HepG2 (cell line): ENCODE results near the gene IRX5. TPM values are rescaled to one million over a fixed set of nuclear protein-coding genes. Genes with fewer than 3 reads are reported as not detected.

Source experiments
- ATAC-seq: fragments of 200-7000 bp; cut with Tn5 transposase; 3 replicates; pipeline ENCODE4 v1.9.1; 2020; ENCODE audit warnings: mild to moderate bottlenecking, moderate library complexity
- BruUV-seq: library from RNA; stranded (reverse); fragments of 400-500 nt; replicated peaks from 2 replicates; lab custom pipeline; 2021; lab: Mats Ljungman, UMichigan
- CTCF ChIA-PET: fragments of 300-600 bp; formaldehyde crosslinking; extraction: SDS; loops from one replicate; lab custom pipeline; 2021; ENCODE audit warnings: low total read pairs, inconsistent platforms, low intra/inter-chr PET ratio; lab: Yijun Ruan, JAX
- POLR2A ChIA-PET: fragments of 350-600 bp; sonication (Branson Sonifier 250); formaldehyde crosslinking; loops from one replicate; lab custom pipeline; 2020; ENCODE audit warnings: antibody characterized with exemption, inconsistent platforms; lab: Yijun Ruan, JAX
- DNase-seq: peaks from one replicate; pipeline ENCODE4 v3.0.0-alpha.2; 2015; ENCODE audit warnings: low spot score
- FAIRE-seq: peaks from 3 replicates; lab custom pipeline; 2011; peaks lifted over from hg19 to GRCh38; lab: Jason Lieb, UNC
- H2AFZ ChIP-seq: one replicate; pipeline ENCODE4 v1.6.1; 2011; ENCODE audit warnings: low read length, inconsistent platforms
- H3K27ac ChIP-seq: fragments of 300-600 bp; 3 replicates; pipeline ENCODE4 v1.8.0; 2011; ENCODE audit warnings: mixed run types, mild to moderate bottlenecking, mixed read lengths, low read length, inconsistent platforms; ENCODE audit not compliant: insufficient read depth; ENCODE audit errors: extremely low read length
- H3K27me3 ChIP-seq, 2 experiments: fragments of 200-600 bp in 1 of 2; 2 replicates in 1 of 2; 3 replicates in 1 of 2; pipeline versions ENCODE4 v1.6.0 to v1.8.0; 2011; ENCODE audit warnings: low read length in 2 of 2, mild to moderate bottlenecking in 2 of 2, moderate library complexity in 2 of 2, inconsistent platforms in 1 of 2; ENCODE audit not compliant: insufficient read depth in 2 of 2, control insufficient read depth in 1 of 2
- H3K36me3 ChIP-seq, 2 experiments: fragments of 200-600 bp in 1 of 2; replicated peaks in 1 of 2; 2 replicates in 1 of 2; 3 replicates in 1 of 2; pipeline versions ENCODE4 v1.5.1 to v1.8.0; 2011; ENCODE audit warnings: low read length in 2 of 2, inconsistent platforms in 1 of 2; ENCODE audit not compliant: insufficient read depth in 2 of 2, control insufficient read depth in 1 of 2
- H3K4me1 ChIP-seq: 2 replicates; pipeline ENCODE4 v1.5.1; 2012; ENCODE audit warnings: low read length, inconsistent platforms; ENCODE audit not compliant: insufficient read depth
- H3K4me2 ChIP-seq: 2 replicates; pipeline ENCODE4 v1.6.0; 2011; ENCODE audit warnings: low read depth, low read length, inconsistent platforms
- H3K4me3 ChIP-seq, 3 experiments: fragments of 200-600 bp in 1 of 3; sonication (generic), shearing (Covaris generic) in 1 of 3; replicated peaks in 1 of 3; 2 replicates each; pipeline ENCODE4 v1.5.1; 2011 to 2016; ENCODE audit warnings: low read length in 3 of 3, inconsistent platforms in 2 of 3, low read depth in 2 of 3, mild to moderate bottlenecking in 2 of 3, control low read depth in 1 of 3, mixed read lengths in 1 of 3; ENCODE audit not compliant: insufficient read depth in 1 of 3
- H3K79me2 ChIP-seq: one replicate; pipeline ENCODE4 v1.6.1; 2011; ENCODE audit warnings: low read length, inconsistent platforms; ENCODE audit not compliant: insufficient read depth
- H3K9ac ChIP-seq: 2 replicates; pipeline ENCODE4 v1.6.0; 2011; ENCODE audit warnings: mild to moderate bottlenecking, low read depth, low read length, inconsistent platforms; ENCODE audit not compliant: insufficient read depth
- H3K9me3 ChIP-seq: 2 replicates; pipeline ENCODE4 v1.5.1; 2012; ENCODE audit warnings: mild to moderate bottlenecking, low read length
- H4K20me1 ChIP-seq: 2 replicates; pipeline ENCODE4 v1.6.0; 2011; ENCODE audit warnings: inconsistent platforms, mild to moderate bottlenecking, low read length, moderate library complexity; ENCODE audit not compliant: insufficient read depth
- FIP1L1 ChIP-seq: fragments of 200-400 bp; formaldehyde crosslinking; IDR thresholded peaks from 2 replicates; pipeline ENCODE4 v1.6.1; 2018; ENCODE audit warnings: low read depth, mild to moderate bottlenecking, low read length, moderate library complexity, borderline replicate concordance; ENCODE audit not compliant: insufficient read depth
- NCOA1 ChIP-seq: sonication (generic); formaldehyde crosslinking; IDR thresholded peaks from 2 replicates; pipeline ENCODE4 v1.9.0; 2021; ENCODE audit warnings: missing genetic modification reagents
- NFATC3 ChIP-seq: sonication (generic); formaldehyde crosslinking; IDR thresholded peaks from 2 replicates; pipeline ENCODE4 v1.5.1; 2020; ENCODE audit warnings: mild to moderate bottlenecking, missing genetic modification reagents
- RERE ChIP-seq: IDR thresholded peaks from 2 replicates; pipeline ENCODE4 v1.6.1; 2016; ENCODE audit warnings: low read depth, missing genetic modification reagents, missing compliant biosample characterization
- SNAPC2 ChIP-seq: sonication (generic); formaldehyde crosslinking; IDR thresholded peaks from 2 replicates; pipeline ENCODE4 v1.8.1; 2022; ENCODE audit warnings: mild to moderate bottlenecking, missing genetic modification reagents
- TSC22D2 ChIP-seq: sonication (generic); formaldehyde crosslinking; IDR thresholded peaks from 2 replicates; pipeline ENCODE4 v1.5.1; 2020; ENCODE audit warnings: missing genetic modification reagents, mild to moderate bottlenecking, borderline replicate concordance
- XBP1 ChIP-seq: sonication (generic); formaldehyde crosslinking; IDR thresholded peaks from 2 replicates; pipeline ENCODE4 v1.5.0; 2020; ENCODE audit warnings: missing genetic modification reagents
- ZBTB8A ChIP-seq: sonication (generic); formaldehyde crosslinking; IDR thresholded peaks from 2 replicates; pipeline ENCODE4 v1.4.0; 2020; ENCODE audit warnings: mild to moderate bottlenecking, low read depth, missing genetic modification reagents, borderline replicate concordance
- ZFP36L1 ChIP-seq: sonication (generic); formaldehyde crosslinking; IDR thresholded peaks from 2 replicates; pipeline ENCODE4 v1.8.0; 2022; ENCODE audit warnings: mild to moderate bottlenecking, missing genetic modification reagents, moderate library complexity
- ZFP41 ChIP-seq: sonication (generic); formaldehyde crosslinking; IDR thresholded peaks from 2 replicates; pipeline ENCODE4 v1.4.0; 2020; ENCODE audit warnings: mild to moderate bottlenecking, missing genetic modification reagents, borderline replicate concordance
- ZMYM4 ChIP-seq: sonication (generic); formaldehyde crosslinking; IDR thresholded peaks from 2 replicates; pipeline ENCODE4 v1.8.1; 2023; ENCODE audit warnings: mild to moderate bottlenecking, missing genetic modification reagents
- ZNF598 ChIP-seq: sonication (generic); formaldehyde crosslinking; IDR thresholded peaks from 2 replicates; pipeline ENCODE4 v1.5.1; 2020; ENCODE audit warnings: mild to moderate bottlenecking, missing genetic modification reagents, borderline replicate concordance
- ZNF687 ChIP-seq: sonication (generic); formaldehyde crosslinking; IDR thresholded peaks from 2 replicates; pipeline ENCODE4 v1.5.1; 2020; ENCODE audit warnings: mild to moderate bottlenecking, missing genetic modification reagents, moderate library complexity
- ZNF850 ChIP-seq: sonication (generic); formaldehyde crosslinking; conservative IDR thresholded peaks from 2 replicates; pipeline ENCODE4 v1.9.0; 2021; ENCODE audit warnings: mild to moderate bottlenecking, missing genetic modification reagents
- WGBS: methylation state at CpG from one replicate; pipeline ENCODE4 v1.1.6; 2017; ENCODE audit warnings: low lambda C conversion rate; 5-methylcytosine and 5-hydroxymethylcytosine counted together
- in situ Hi-C: cut with HindIII; loops from 2 replicates; pipeline ENCODE4 v1.10.0; 2017; ENCODE audit warnings: low pct_unique_long_range_greater_than_20kb; ENCODE audit not compliant: extremely low pct_ligation_motif_present
- intact Hi-C: fragments of 100-400 bp; cut with micrococcal nuclease; formaldehyde crosslinking; loops from one replicate; pipeline ENCODE4 v1.10.0; 2022; ENCODE audit not compliant: unreplicated experiment
- polyA plus RNA-seq, 8 experiments: library from polyadenylated mRNA; depleted of rRNA in 3 of 8; stranded (reverse) in 7 of 8; unstranded in 1 of 8; fragments of >200 nt; fragmentation: Illumina TruSeq in 4 of 8; extraction: Trizol in 4 of 8; gene quantifications; 2 replicates each; pipeline versions ENCODE4 v1.2.1 to v1.2.3, GENCODE V29; 2011 to 2016; ENCODE audit warnings: low read depth in 4 of 8, missing spikeins in 1 of 8, mixed read lengths in 1 of 8; ENCODE audit not compliant: insufficient read depth in 1 of 8
- total RNA-seq, 5 experiments: library from RNA; depleted of rRNA; stranded (reverse); fragments of >200 nt; fragmentation: Illumina TruSeq; extraction: Trizol; gene quantifications; 2 replicates each; pipeline ENCODE4 v1.2.3, GENCODE V29; 2016; ENCODE audit warnings: low read depth in 1 of 5

The IRX5 gene
- total and polyA plus RNA-seq, 2 of the 13 experiments (the other 11 are each of a cell fraction or from before 2014, with no cell fraction given): not detected

- Histone ChIP-seq H3K36me3 (no peaks in the 10 kb centered on the region), H3K4me2 (no peak overlapping the region), H3K4me3 (no peak overlapping the region), H3K4me1 (no peaks in the 10 kb centered on the region), H3K79me2 (no peaks in the 10 kb centered on the region), H3K27ac (no peak overlapping the region), H2AFZ (no peak overlapping the region), H3K9ac (no peak overlapping the region), H3K27me3 (peaks cover 1 to 39% of the 10 kb centered on the region in 2 experiments), H4K20me1 (no peaks in the 10 kb centered on the region)
- BruUV-seq: no TSS peak
- intact Hi-C loops (no loop called here), in situ Hi-C loops (no loop called here)
- ChIA-PET CTCF (no interaction called here), POLR2A (no interaction called here)
- WGBS: 88% methylated on average over 91 of the region's 91 CpGs
- ATAC-seq (no peak), FAIRE-seq (no peak), DNase-seq (no peak)
- TF ChIP-seq NCOA1 (no peak), ZMYM4 (CRISPR knock-in tag) (no peak), TSC22D2 (CRISPR knock-in tag) (no peak), ZFP41 (CRISPR knock-in tag) (no peak), ZBTB8A (CRISPR knock-in tag) (no peak), FIP1L1 (no peak), SNAPC2 (CRISPR knock-in tag) (no peak), RERE (CRISPR knock-in tag) (no peak), ZNF598 (CRISPR knock-in tag) (no peak), ZNF687 (CRISPR knock-in tag) (no peak), XBP1 (no peak), NFATC3 (CRISPR knock-in tag) (no peak), ZNF850 (no peak), ZFP36L1 (CRISPR knock-in tag) (no peak)
- TF ChIP-seq, all 625 proteins: peak for 0
- H3K9me3 ChIP-seq: no peaks in the 10 kb centered on the region
Observed at GRCh38 chr16:54931120-54932014, 702 bp downstream of the IRX5 start.
